Left renal pelvis (tissue), 4 donors: ENCODE measurements around the gene RPS5. TPM values are rescaled to one million over a fixed set of nuclear protein-coding genes. Genes with fewer than 3 reads are reported as not detected.

Experiments used
- DNase-seq, 4 donors: peaks; one replicate each; pipeline ENCODE4 v3.0.0-alpha.2; 2013; ENCODE audit warnings: low read depth in 4 of 4, low spot score in 3 of 4
- polyA plus RNA-seq, 4 donors: library from polyadenylated mRNA; unstranded; fragments of 120-200 nt; gene quantifications; one replicate each; pipeline ENCODE4 v1.2.1, GENCODE V29; 2013; ENCODE audit not compliant: insufficient read length in 4 of 4

RPS5 gene
- polyA plus RNA-seq, 4 donors: 837 to 1,018 (median 886) TPM

GRCh38 chr19:58381460-58382212 lies 5.4 kb upstream of the RPS5 start:
- no peak for DNase-seq

GRCh38 chr19:58382997-58383603 lies 4.0 kb upstream of the RPS5 start:
- no peak for DNase-seq

GRCh38 chr19:58385313-58385890 lies 1.7 kb upstream of the RPS5 start:
- DNase-seq: no peak

GRCh38 chr19:58385891-58386575 lies 1.0 kb upstream of the RPS5 start:
- DNase-seq: no peak

- no peak for DNase-seq
Measured at GRCh38 chr19:58387338-58388174, 487 bp downstream of the RPS5 start.

GRCh38 chr19:58388175-58388526 lies 1.1 kb downstream of the RPS5 start:
- DNase-seq: no peak

GRCh38 chr19:58392945-58393724 lies 6.1 kb downstream of the RPS5 start:
- DNase-seq: no peak

- no peak for DNase-seq
Measured at GRCh38 chr19:58393725-58394033, 6.6 kb downstream of the RPS5 start.

GRCh38 chr19:58394821-58395219 lies 7.8 kb downstream of the RPS5 start:
- no peak for DNase-seq

GRCh38 chr19:58395220-58395978 lies 8.3 kb downstream of the RPS5 start, which contains the start of gene RNF225:
Gene RNF225 (plus strand): TSS chr19:58395656. CDS start chr19:58396090, 434 bp downstream.
- no peak for DNase-seq

- DNase-seq: no peak
Measured at GRCh38 chr19:58395979-58396627, 9.0 kb downstream of the RPS5 start.

GRCh38 chr19:58396691-58397532 lies 9.8 kb downstream of the RPS5 start:
- DNase-seq: no peak

GRCh38 chr19:58397533-58398037 lies 10.5 kb downstream of the RPS5 start:
- DNase-seq: no peak

GRCh38 chr19:58398087-58398486 lies 11.0 kb downstream of the RPS5 start:
- DNase-seq: no peak

- DNase-seq: no peak
Measured at GRCh38 chr19:58398545-58398944, 11.5 kb downstream of the RPS5 start.

- no peak for DNase-seq
Measured at GRCh38 chr19:58399903-58400302, 12.8 kb downstream of the RPS5 start.

GRCh38 chr19:58400316-58400915 lies 13.3 kb downstream of the RPS5 start:
- no peak for DNase-seq
